GM19240 (cell line): ENCODE results near the gene CLEC1B.
"Not testable (repeated sequence)": the region's sequence is repeated elsewhere in the genome, so short reads cannot be mapped to it uniquely, and the experiment has no call there.

Source experiments
- DNase-seq: peaks from one replicate; pipeline ENCODE4 v3.0.0; 2011; ENCODE audit warnings: low spot score; ENCODE audit not compliant: insufficient read length

The CLEC1B gene

DNA sequence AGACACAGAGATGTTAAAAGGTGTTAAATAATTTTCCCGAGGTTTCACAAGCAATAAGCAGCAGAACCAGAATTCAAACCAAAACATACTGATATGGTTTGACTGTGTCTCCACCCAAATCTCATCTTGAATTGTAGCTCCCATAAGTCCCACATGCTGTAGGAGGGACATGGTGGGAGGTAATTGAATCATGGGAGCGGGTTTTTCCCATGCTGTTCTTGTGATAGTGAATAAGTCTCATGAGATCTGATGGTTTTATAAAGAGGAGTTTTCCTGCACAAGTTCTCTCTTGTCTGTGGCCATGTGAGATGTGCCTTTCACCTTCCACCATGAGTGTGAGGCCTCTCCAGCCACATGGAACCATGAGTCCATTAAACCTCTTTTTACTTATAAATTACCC, 24.2 kb downstream of the CLEC1B start:
- not testable (repeated sequence) for DNase-seq

DNA sequence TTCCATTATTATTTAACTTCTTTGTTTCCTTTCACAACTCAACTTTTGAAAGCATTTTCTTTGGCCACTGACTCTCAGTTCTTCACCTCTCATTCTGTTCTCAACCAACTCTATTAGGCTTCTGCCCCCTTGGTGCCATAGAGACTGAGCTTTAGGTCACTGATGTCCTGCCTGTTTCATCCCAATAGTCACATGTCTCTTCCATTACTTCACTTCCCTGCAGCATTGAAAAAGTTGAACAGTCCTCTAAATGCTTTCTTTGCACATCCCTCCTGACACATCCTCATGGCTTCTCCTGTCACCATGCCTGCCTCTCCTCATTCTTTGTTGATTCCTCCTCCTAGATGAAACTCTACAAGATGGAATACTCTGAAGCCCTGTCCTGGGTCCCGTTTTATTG, 25.0 kb downstream of the CLEC1B start:
- DNase-seq = no peak

DNA sequence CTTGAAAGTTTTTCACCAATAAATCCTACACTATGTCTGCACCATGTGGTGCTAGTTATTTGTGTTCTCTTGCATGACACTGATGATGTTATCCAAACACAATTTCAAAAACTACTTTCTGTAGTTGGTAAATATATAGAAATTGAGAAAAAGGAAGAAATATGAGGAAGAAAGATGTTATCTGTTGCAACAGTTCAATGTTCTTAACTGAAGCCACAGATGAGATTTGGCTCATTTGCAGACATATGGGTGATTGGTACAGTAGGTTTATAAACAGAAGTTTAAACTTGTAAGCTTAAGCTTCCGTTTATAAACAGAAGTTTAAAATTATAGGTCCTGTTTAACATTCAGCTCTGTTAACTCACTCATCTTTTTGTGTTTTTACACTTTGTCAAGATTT, 27.7 kb downstream of the CLEC1B start, which contains the start of gene CLEC12A:
CLEC12A (plus strand) TSS at position 229 of the 400 bp plus-strand sequence. CDS start 188 bp downstream, outside the sequence.
- DNase-seq = no peak

DNA sequence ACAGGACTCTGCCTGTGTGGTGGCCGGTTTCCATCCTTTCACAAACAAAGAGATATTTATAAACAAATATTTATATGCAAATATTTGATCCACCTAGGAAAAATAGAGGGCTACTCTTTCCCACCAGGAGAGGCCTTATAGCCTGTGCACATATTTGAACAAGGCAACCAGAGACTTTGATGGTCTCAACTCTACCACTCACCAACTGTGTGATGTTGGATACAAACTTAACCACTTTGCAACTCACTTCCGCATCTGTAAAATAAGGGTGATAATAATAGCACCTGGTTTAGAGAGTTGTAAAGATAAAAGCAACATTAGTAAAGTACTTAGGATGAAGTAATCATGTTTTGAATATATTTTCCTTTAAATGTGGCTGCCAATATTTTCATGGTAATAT, 29.2 kb downstream of the CLEC1B start:
- no peak for DNase-seq

DNA sequence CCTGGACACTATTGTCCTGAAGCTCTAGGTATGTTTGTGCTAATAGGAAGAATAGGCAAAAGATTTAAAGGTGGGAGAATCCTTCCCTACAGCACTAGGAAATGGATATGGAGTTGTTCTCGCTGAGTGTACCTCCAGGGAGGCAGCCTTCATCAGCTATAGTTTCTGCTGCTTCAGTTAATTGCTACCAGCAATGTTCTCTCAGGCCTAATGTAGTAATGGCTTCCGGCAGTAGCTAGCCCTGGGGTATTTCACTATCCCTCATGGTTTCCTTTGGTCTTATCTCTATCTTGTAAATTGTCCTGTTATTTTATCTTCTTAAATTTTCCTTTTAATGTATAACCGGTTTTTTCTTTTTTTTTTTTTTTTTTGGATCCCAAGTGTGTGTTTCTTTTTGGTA, 37.0 kb downstream of the CLEC1B start:
- DNase-seq = no peak

DNA sequence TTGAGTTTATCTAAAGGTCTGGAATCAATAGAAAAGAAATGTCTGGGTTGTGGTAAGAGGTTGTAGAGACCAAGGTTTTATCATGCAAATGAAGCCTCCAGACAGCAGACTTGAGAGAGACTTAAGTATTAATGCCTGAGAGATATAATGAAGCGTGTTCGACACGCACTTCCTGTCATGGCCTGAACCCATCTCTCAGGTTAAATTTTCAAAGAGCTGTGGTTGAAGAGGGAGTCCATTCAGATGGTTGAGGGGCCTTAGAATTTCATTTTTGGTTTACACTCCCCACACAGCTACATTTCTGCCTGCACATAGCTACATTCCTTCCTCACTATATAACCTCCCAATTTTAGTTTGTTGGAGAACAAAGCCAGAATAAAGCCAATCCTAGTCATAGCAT, 37.8 kb downstream of the CLEC1B start:
- no peak for DNase-seq

DNA sequence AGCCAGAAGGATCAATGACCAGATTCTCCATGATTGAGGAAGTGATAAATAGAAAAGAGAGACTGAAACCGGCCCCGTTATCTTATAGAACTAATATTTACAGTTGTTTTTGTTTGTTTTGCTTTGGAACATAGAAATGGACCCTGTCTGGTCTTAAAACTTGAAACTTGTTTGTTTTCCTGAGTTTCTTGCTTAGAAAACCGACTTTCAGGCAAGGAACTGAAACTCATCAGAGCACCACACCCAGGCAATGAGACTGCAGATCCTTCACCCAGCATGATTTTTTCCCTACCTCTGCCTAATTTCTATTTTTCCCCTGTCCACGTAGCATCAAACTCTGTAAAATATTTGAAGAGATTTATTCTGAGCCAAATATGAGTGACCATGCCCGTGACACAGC, 38.3 kb downstream of the CLEC1B start:
- no peak for DNase-seq

DNA sequence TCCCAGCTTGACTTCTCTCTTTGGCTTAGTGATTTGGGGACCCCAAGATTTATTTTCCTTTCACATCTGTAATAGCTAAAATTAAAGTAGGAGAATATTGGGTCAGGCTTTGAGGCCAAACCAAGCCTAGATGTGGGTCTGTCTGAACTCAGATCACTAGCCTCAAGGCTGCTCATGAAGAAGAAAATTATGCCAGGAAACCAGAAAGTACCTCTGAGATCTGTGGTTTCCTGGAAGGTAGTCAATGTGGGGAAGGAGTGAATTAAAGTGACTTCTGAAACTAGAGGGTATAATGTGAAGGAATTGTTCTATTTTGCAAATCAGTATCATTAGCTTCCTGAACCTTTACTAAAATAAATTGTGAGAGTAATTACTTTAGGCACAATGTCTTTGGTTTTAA, 41.1 kb downstream of the CLEC1B start:
- no peak for DNase-seq

DNA sequence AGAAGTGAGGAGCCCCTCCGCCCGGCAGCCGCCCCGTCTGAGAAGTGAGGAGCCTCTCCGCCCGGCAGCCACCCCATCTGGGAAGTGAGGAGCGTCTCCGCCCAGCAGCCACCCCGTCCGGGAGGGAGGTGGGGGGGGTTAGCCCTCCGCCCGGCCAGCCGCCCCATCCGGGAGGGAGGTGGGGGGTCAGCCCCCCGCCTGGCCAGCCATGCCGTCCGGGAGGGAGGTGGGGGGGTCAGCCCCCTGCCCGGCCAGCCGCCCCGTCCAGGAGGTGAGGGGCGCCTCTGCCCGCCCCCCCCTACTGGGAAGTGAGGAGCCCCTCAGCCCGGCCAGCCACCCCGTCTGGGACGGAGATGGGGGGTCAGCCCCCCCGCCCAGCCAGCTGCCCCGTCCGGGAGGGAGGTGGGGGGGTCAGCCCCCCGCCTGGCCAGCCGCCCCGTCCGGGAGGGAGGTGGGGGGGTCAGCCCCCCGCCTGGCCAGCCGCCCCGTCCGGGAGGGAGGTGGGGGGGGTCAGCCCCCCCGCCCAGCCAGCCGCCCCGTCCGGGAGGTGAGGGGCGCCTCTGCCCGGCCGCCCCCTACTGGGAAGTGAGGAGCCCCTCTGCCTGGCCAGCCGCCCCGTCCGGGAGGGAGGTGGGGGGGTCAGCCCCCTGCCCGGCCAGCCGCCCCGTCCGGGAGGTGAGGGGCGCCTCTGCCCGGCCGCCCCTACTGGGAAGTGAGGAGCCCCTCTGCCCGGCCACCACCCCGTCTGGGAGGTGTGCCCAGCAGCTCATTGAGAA, 45.8 kb downstream of the CLEC1B start:
- DNase-seq = not testable (repeated sequence)

DNA sequence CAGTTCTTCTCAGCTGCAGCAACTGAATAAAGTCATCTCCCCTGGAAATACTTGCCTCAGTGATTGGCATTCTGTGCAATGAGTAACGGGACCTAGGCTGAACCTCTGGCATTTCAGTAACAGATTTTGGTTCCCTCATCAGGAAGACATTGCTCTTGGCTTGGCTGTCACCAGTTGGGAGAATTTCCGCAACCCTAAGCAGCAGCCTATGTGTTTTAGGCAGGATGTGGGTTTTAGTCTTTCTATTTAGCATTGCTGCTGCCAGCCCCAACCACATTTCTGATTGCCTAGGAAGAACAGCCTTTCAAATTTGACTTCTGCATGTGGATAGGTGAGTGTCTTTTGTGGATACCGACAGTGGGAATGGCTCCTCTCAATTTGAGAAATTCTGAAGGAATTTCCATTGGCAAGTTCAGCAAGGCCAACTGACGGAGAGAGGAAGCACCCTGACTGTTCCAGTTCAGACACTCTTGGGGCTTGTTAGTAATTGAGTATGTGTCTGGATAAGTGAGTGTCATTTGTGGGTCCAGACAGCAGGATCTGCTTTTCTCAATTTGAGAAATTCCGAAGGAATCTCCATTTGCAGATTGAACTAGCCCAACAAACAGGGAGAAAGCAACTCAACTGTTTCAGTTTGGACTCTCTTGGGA, 47.8 kb downstream of the CLEC1B start:
- no peak for DNase-seq

DNA sequence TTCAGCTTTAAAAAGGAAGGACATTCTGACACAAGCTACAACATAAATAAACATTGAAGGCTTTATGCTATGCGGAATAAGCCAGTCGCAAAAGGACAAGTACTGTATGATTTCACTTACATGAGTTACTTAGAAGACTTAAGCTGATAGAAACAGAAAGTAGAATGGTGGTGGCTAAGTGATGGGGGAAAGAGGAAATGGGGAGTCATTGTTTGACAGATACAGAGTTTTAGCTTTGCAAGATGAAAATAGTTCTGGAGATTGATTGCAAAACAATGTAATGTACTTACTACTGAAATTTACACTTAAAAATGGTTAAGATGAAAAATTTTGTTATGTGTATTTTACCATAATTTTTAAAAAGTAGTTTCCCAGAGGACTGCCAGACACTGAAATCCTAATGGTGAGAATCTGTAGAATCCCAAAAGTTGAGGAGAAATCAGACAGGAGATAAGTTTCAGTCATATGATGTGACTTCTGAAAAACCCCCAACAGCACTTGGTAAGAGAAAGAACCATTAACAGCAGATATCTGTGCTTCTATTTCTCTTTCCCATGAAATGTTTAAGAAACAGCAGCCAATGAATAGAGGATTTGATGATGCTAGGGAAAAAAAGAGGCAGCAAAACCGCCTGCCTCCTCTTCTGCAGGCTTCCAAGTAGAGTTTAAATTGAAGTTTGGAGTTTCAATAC, 50.2 kb downstream of the CLEC1B start:
- peak; percentile 40 for DNase-seq

DNA sequence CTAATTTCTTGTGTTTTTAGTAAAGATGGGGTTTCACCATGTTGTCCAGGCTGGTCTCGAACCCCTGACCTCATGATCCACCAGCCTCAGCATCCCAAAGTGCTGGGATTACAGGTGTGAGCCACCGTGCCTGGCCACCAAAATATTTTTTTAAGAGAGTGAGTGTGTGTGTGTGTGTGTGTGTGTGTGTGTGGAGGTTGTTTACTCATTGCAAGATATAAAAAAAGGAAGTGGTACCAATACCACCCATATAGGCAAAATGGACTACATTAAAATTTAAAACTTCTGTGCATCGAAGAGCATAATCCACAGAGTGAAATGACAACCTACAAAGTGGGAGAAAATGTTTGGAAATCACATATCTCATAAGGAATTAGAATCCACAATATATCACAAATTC, 51.2 kb downstream of the CLEC1B start:
- DNase-seq = no peak

DNA sequence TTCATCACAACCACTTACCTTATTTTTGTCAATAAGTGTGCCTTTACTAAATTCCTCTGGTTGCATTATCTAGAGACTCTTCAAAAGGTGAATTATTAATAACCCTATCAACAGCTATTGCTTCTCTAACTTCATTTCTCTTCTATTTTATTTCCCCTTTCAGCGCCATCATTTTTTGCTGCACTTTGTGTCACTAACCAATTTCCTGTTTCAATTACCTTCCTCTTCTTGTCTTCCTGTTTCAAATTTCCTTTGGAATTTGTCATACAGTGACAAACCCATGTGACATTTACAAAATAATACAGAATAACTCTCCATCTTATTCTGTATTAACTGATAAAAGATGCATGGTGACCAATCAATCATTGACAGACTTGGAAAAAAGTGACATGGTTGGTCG, 54.5 kb downstream of the CLEC1B start:
- no peak for DNase-seq

DNA sequence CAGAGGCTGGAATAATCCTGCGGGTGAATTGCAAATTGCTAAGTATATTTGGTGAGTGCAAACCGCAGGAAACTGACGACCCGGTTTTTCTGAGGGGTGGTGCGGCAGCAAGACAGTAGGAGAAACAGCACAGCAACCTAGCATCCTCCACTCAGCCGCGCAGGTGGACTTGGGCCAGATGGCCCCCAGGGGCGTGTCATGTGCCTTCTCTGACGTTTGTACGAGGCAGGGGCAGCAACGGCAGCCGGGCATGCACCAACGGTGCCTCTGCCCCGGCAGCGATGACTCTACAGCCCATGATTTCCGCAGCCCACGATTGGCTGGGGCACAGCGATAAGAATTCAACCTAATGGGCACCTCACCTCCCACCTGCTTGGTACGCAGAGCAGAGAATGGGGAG, 55.7 kb downstream of the CLEC1B start:
- DNase-seq = no peak
